Keratinocyte (primary cell): ENCODE measurements around the gene CISH. TPM values are rescaled to one million over a fixed set of nuclear protein-coding genes. Genes with fewer than 3 reads are reported as not detected.
A peak's percentile ranks its signal among the peaks of the same experiment; 100 is the strongest.

ENCODE experiments used
- DNase-seq: peaks from one replicate; pipeline ENCODE4 v3.0.0-alpha.2; 2011; ENCODE audit warnings: low read depth, missing footprints, low spot score
- FAIRE-seq: peaks from 2 replicates; lab custom pipeline; 2011; peaks lifted over from hg19 to GRCh38; lab: Jason Lieb, UNC
- H2AFZ ChIP-seq: 2 replicates; pipeline ENCODE4 v1.6.0; 2012; ENCODE audit warnings: low read length, control low read depth, inconsistent platforms; ENCODE audit not compliant: control insufficient read depth
- H3K27ac ChIP-seq: 2 replicates; pipeline ENCODE4 v1.5.1; 2011; ENCODE audit warnings: low read length; ENCODE audit not compliant: control insufficient read depth, insufficient read depth
- H3K27me3 ChIP-seq: 3 replicates; pipeline ENCODE4 v1.6.0; 2011; ENCODE audit warnings: low read length; ENCODE audit not compliant: control insufficient read depth, insufficient read depth; ENCODE audit errors: extremely low read depth
- H3K36me3 ChIP-seq, 2 experiments: 2 replicates in 1 of 2; 3 replicates in 1 of 2; pipeline ENCODE4 v1.5.1; 2011; ENCODE audit warnings: low read length in 2 of 2, mild to moderate bottlenecking in 1 of 2; ENCODE audit not compliant: control insufficient read depth in 2 of 2, insufficient read depth in 2 of 2; ENCODE audit errors: extremely low read depth in 1 of 2
- H3K4me1 ChIP-seq: 3 replicates; pipeline ENCODE4 v1.5.1; 2011; ENCODE audit warnings: low read length; ENCODE audit not compliant: control insufficient read depth, insufficient read depth; ENCODE audit errors: extremely low read depth
- H3K4me2 ChIP-seq: 3 replicates; pipeline ENCODE4 v1.6.0; 2011; ENCODE audit warnings: low read depth, low read length; ENCODE audit not compliant: control insufficient read depth, insufficient read depth; ENCODE audit errors: extremely low read depth
- H3K4me3 ChIP-seq, 3 experiments: fragments of 200-600 bp in 1 of 3; sonication (generic) in 1 of 3; 2 replicates in 2 of 3; 3 replicates in 1 of 3; pipeline ENCODE4 v1.5.1; 2011 to 2016; ENCODE audit warnings: low read length in 3 of 3, mild to moderate bottlenecking in 3 of 3, control low read depth in 2 of 3, inconsistent platforms in 1 of 3, low read depth in 1 of 3, mixed read lengths in 1 of 3, mixed run types in 1 of 3, moderate library complexity in 1 of 3; ENCODE audit not compliant: control insufficient read depth in 2 of 3, insufficient read depth in 2 of 3; ENCODE audit errors: extremely low read depth in 1 of 3
- H3K79me2 ChIP-seq: 2 replicates; pipeline ENCODE4 v1.6.0; 2012; ENCODE audit warnings: low read length; ENCODE audit not compliant: control insufficient read depth, insufficient read depth
- H3K9ac ChIP-seq: 3 replicates; pipeline ENCODE4 v1.6.0; 2011; ENCODE audit warnings: low read length; ENCODE audit not compliant: control insufficient read depth, insufficient read depth; ENCODE audit errors: extremely low read depth
- H3K9me1 ChIP-seq: 3 replicates; pipeline ENCODE4 v1.6.0; 2011; ENCODE audit warnings: low read length; ENCODE audit not compliant: control insufficient read depth, insufficient read depth; ENCODE audit errors: extremely low read depth
- H3K9me3 ChIP-seq: 2 replicates; pipeline ENCODE4 v1.5.1; 2012; ENCODE audit warnings: low read depth, low read length; ENCODE audit not compliant: control insufficient read depth
- H4K20me1 ChIP-seq: 3 replicates; pipeline ENCODE4 v1.6.0; 2011; ENCODE audit warnings: low read length; ENCODE audit not compliant: control insufficient read depth, insufficient read depth; ENCODE audit errors: extremely low read depth
- CTCF ChIP-seq, 3 experiments: IDR thresholded peaks in 1 of 3; conservative IDR thresholded peaks in 1 of 3; optimal IDR thresholded peaks in 1 of 3; 2 replicates in 2 of 3; 3 replicates in 1 of 3; pipeline versions ENCODE3 to v1.5.1; 2011; ENCODE audit warnings: low read length in 3 of 3, mild to moderate bottlenecking in 3 of 3, moderate library complexity in 2 of 3, control low read depth in 1 of 3, inconsistent platforms in 1 of 3; ENCODE audit not compliant: insufficient read depth in 2 of 3; ENCODE audit errors: extremely low read depth in 1 of 3
- EZH2 ChIP-seq: IDR thresholded peaks from one replicate; pipeline ENCODE4 v1.6.1; 2012; ENCODE audit warnings: inconsistent platforms, mild to moderate bottlenecking, low read length, moderate library complexity
- dilution Hi-C: fragments of 300-500 bp; cut with MboI; formaldehyde crosslinking; loops from one replicate; pipeline ENCODE4 v1.7.0; 2020; ENCODE audit warnings: low sequenced_read_pairs; ENCODE audit not compliant: extremely low pct_ligation_motif_present
- polyA plus RNA-seq, 5 experiments: library from polyadenylated mRNA; depleted of rRNA in 3 of 5; stranded (reverse) in 3 of 5; stranded (forward) in 1 of 5; unstranded in 1 of 5; fragments of >200 nt; gene quantifications; 1 replicate in 1 of 5; 2 replicates in 3 of 5; 3 replicates in 1 of 5; pipeline versions ENCODE4 v1.2.1 to v1.2.3, GENCODE V29; 2011 to 2012; ENCODE audit warnings: missing spikeins in 2 of 5, low read depth in 1 of 5, low replicate concordance in 1 of 5

CISH gene
- polyA plus RNA-seq, 1 donor (not counting 4 experiments of a cell fraction or from before 2014, with no cell fraction given) = 1.8 TPM

- no peaks in the 10 kb centered on the region for H3K27me3 ChIP-seq
- H2AFZ ChIP-seq = no peak overlapping the region
- peaks cover 4 to 5% of the 10 kb centered on the region in 2 experiments for H3K36me3 ChIP-seq
- H4K20me1 ChIP-seq = no peaks in the 10 kb centered on the region
- H3K79me2 ChIP-seq = no peaks in the 10 kb centered on the region
- no peaks in the 10 kb centered on the region for H3K9me3 ChIP-seq
- no peak overlapping the region for H3K4me2 ChIP-seq
- peaks cover 49% of the 10 kb centered on the region for H3K4me1 ChIP-seq
- FAIRE-seq (no peak), DNase-seq (no peak)
- TF ChIP-seq EZH2 (no peak), CTCF (optimal IDR thresholded peaks at IDR 0.05 in 1 of 3, IDR thresholded peaks at IDR 0.05 in 1 of 3, conservative IDR thresholded peaks at IDR 0.05 in 1 of 3; ENCODE audit: extremely low read depth in 1 of 3, insufficient read depth in 2 of 3, low read length in 3 of 3) (no peak)
- H3K9ac ChIP-seq = no peak overlapping the region
- dilution Hi-C loops = loop anchor here (25.0 kb wide), 1 partner anchor 783 kb away; the partner anchor contains the start of genes MANF and RBM15B
- H3K9me1 ChIP-seq = no peaks in the 10 kb centered on the region
- H3K27ac ChIP-seq = no peak overlapping the region
- no peak overlapping the region for H3K4me3 ChIP-seq
Observed at GRCh38 chr3:50604110-50604621, 7.4 kb downstream of the CISH start.

- Histone ChIP-seq H3K4me2 (peak overlapping the region; percentile 54), H2AFZ (no peak overlapping the region)
Observed at GRCh38 chr3:50603261-50604109, 8.1 kb downstream of the CISH start.

More at GRCh38 chr3:50603261-50604109, 8.1 kb downstream of the CISH start:
- no peaks in the 10 kb centered on the region for H3K27me3 ChIP-seq
- peak; percentile 43 for FAIRE-seq
- H3K36me3 ChIP-seq = peaks cover 4 to 5% of the 10 kb centered on the region in 2 experiments
- TF ChIP-seq EZH2 = no peak
- TF ChIP-seq CTCF (optimal IDR thresholded peaks at IDR 0.05 in 1 of 3, IDR thresholded peaks at IDR 0.05 in 1 of 3, conservative IDR thresholded peaks at IDR 0.05 in 1 of 3; ENCODE audit: extremely low read depth in 1 of 3, insufficient read depth in 2 of 3, low read length in 3 of 3) = no peak
- no peaks in the 10 kb centered on the region for H3K79me2 ChIP-seq
- peak overlapping the region; percentile 79 for H3K27ac ChIP-seq
- H3K4me3 ChIP-seq = no peak overlapping the region
- DNase-seq = no peak
- dilution Hi-C loops = loop anchor here (25.0 kb wide), 1 partner anchor 784 kb away; the partner anchor contains the start of genes MANF and RBM15B
- no peaks in the 10 kb centered on the region for H3K9me1 ChIP-seq
- peak overlapping the region; percentile 67 for H3K9ac ChIP-seq
- H3K9me3 ChIP-seq = no peaks in the 10 kb centered on the region
- no peaks in the 10 kb centered on the region for H4K20me1 ChIP-seq
- H3K4me1 ChIP-seq = peaks cover 49% of the 10 kb centered on the region
